HG03064 (cell line): ENCODE data around the gene USP34.

Source experiments
- ATAC-seq: cut with Tn5 transposase; IDR thresholded peaks from one replicate; pipeline ENCODE4 v1.9.1; 2021; ENCODE audit warnings: low read depth; ENCODE audit not compliant: unreplicated experiment

The USP34 gene

DNA sequence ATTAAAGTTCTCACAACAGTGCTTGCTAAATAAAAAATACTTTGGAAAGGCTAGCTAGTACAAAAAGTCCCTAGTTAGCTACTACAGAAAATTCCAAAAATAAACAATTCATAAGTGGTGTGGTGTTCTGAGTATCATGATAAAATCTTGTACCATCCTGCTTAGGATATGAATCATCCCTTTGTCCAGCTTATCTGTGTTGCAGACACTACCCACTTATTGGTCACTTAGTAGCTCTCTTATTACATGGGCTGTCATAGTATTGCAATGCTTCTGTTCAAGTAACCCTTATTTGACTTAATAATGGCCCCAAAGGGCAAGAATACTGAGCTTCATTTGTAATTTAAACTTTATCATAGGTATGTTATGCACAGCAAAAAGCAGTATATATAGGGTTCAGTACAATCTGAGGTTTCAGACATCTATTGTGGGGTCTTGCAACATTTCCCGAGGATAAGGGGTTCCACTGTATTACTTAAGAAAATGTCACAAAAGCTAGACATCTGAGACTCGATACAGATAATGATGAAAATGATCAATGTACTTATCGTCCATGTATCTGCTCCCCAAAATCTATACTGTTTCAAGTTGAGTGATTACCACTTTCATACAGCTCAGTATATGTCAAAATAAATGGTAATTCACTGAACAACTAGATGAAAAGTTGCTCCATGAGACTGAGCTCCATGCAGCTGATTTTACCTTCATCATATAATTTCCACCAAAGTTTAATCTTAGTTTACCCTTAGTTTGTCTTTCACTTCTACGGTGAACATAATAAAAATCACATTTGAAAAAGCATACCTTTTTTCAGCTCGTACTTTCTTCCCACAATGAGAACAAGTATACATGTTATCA is 215.1 kb downstream of the USP34 start:
- no peak for ATAC-seq

DNA sequence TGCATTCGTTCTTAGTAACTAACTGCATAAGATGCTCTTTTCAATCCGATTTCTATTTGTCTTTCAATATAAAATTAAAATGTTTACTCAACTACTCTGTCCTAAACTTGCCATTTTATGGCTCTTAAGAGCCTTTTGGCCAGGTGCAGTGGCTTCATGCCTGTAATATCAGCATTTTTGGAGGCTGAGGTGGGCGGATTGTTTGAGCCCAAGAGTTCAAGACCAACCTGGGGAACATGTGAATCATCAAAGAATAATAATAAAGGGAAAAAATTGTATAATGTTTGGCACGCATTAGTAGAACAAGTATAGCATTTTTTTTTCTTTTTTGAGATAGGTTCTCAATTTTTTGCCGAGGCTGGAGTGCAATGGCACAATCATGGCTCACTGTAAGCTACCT is 216.4 kb downstream of the USP34 start:
- no peak for ATAC-seq

DNA sequence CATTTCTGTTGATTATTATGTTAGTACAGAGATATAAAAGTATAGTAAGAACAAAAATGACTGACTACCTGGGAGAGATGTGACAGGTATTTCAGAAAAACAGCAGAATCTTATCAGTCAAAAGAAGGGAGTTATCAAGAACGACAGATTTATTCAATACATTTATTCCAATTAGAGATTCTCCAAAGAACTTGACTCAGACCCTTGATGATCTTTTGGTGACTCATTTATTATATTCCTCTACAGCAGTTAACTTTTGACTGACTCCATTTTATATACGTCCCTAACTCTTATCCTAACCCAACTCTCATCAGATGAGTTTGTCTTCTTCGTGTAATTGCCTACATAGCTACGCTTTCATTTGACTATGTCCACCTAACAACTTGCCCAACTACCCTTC is 217.8 kb downstream of the USP34 start:
- ATAC-seq = no peak

DNA sequence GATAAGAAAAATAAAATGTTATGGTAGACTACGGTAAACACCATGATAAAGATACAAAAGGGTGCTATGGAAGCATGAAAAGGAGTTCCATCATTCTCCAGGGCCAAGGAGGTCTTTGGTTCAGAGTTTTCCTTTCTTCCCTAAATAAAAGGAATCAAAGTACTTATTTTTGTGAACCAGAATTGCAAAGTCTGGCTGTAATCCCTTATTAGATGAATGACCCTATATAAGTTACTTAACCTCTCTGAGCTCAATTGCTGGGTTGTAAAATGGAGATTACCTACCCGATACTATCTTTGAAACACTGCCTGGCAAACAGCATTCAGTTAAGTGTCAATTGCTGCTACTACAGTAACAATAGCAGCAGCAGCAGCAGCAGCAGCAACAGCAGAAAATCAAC is 218.9 kb downstream of the USP34 start:
- no peak for ATAC-seq

DNA sequence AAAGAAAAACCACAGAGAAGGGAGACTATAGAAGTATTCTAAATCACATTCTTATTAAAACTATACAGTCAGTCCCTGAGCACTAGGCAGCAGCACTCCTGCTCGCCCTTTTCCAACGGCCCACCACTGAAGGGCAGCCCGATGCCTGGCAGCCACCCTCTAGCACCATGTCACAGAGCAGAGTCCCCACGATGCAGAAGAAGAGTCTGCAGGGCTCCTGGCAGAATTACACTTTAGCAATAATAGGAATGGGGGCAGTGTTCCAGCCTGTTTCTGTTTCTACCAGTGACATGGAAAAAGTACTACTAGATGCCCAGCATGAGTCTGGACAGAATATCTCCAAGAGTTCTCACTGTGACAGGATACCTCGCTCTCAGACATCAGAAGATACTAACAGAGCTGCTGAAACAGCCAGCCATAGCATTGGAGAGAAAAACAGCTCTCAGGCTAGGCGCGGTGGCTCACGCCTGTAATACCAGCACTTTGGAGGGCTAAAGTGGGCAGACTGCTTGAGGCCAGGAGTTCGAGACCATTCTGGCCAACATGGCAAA is 221.3 kb downstream of the USP34 start:
- ATAC-seq = no peak

DNA sequence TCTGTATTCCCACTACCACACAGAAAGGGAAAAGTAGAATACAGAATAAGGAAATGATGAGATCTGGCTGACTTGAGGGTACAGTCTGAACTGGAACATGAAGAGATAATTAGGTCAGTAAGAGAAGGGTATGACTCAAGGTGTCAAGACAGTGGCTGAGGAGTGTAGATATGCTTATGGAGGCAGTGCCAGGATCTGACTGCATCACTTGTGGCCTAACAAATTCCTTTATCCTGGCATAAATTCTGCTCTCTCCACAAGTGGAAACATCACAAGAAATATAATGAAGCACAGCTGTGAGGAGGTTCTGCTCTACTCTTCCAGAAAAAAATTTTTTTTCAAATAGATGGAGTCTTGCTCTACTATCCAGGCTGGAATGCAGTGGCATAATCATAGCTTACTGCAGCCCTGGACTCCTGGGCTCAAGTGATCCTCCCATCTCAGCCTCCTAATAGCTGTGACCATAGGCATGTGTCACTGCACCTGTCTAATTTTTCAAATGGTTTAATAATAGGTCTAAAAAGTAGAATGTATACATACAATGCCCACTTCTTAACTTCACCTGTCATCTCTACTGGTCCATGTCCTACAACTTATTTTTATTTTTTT is 223.6 kb downstream of the USP34 start:
- no peak for ATAC-seq

DNA sequence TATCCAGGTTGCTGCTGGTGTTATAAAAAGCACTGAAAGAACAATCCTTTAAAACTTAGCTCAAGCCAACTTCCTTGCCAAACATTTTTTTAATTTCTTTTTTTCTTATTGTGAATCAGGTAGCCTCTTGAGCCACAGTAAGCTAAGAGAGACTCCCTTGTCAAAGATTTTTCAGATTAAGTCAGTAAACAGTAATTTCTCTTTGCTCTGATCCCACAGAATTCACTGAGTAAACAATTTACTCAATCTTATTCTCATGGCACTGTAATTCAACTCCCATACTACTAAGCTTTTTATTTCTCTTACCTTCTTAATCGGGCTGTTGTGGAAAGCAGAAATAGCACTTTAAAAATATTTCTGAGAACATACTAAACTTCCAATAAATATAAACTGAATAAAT is 226.2 kb downstream of the USP34 start:
- no peak for ATAC-seq

DNA sequence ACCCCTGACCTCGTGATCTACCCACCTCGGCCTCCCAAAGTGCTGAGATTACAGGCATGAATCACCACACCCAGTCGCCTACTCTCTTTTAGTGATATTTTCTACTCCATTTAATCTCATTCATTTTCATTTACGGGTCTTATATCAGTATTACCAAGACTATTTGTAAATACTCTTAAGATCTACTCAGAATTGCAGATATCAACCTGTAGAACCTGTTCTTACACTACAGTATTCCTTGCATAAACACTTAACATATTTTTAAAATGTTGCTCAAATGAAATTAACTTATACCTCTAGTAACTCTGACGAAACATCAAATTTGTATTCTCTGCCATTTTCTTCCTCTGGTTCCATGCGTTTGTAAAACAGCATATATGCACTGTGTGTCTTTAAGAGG is 229.6 kb downstream of the USP34 start:
- ATAC-seq = no peak

DNA sequence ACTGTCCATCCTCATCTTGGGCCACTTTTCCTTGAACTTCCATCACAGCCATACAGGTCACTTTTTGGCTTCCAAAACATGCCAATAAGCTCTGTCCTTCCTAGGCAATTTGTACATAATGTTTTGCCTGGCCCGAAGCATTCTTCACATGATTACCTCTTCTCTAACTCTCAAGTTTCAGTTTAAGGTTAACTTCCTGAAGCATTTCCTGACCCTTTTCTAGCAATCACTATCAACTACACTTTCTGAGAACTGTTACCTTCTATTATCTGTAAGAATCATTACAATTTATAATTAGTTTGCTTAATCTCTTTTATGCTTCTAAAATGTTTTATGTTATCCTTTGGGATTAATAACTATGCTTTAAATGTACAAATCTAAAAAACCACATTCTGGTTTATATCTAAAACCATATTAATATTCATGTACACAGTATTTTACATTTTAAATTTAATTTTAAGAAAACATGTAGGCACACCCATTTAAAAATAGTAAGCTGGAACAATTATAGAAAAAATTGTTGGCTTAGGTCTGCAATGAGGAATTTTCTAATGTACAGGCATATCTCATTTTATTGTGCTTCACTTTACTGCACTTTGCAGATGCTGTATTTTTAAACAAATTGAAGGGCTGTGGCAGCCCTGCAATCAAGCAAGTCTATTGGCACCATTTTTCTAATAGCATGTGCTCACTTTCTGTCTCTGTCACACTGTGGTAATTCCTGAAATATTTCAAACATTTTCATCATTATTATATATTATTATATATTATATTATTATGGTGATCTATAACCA is 232.5 kb downstream of the USP34 start:
- no peak for ATAC-seq

DNA sequence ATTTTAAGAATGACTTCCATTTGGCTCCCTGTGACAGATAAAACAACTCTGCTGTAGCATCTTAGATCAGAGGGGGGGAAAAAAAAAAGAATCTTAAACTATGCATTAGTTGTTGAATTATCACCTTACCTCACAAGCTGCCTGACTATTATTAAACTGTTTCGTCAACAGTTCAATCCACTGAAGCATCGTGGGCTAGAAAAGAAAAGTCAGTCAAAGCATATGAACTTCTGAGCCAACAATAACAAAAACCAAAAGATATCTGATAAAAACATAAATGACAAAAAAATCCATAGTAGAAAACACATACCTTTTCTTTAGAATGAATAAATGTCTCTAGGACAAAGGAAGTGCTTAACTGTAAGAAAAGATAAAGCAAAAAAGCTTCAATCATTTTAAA is 235.2 kb downstream of the USP34 start:
- ATAC-seq = no peak

DNA sequence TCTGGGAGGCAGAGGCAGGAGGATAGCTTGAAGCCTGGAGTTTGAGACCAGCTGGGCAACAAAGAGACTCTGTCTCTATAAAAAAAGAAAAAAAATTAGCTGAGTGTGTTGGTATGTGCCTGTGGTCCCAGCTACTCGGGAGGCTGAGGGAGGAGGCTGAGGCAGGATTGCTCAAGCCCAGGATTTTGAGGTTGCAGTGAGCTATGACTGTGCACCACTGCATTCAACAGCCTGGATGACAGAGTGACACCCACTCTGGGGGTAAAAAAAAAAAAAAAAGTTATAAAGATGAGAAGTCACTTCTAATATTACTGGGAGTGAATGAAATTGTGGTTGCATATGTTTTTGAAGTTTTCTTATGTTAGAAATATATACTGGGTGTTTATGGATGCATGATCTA is 237.3 kb downstream of the USP34 start:
- no peak for ATAC-seq

DNA sequence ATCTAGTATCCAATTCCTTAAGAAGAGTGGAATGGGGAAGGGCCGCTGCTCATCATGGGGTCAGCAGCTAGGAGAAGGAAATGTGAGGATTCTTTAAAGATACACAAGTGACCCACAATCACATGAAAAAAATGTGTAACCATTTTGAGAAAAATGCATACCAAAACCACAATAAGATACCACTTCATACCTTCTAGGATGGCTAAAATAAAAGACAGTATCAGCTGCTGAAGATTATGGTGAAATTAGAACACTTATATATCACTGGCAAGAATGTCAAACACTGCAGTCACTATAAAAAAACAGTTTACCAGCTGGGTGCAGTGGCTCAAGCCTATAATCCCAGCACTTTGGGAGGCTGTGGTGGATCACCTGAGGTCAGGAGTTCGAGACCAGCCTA is 241.0 kb downstream of the USP34 start:
- no peak for ATAC-seq

DNA sequence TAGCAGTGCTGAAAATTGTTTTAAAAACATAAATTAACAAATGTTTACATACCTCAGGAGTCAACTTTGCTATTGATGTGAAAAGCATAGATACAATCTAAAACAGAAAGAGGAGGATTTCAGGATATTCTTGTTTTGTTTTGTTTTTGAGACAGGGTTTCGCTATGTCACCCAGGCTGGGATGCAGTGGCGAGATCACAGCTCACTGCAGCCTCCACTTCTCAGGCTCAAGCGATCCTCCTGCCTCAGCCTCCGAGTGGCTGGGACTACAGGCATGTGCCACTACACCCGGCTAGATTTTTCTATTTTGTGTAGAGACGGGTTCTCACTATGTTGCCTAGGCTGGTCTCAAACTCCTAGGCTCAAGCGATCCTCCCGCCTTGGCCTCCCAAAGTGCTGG is 248.3 kb downstream of the USP34 start:
- ATAC-seq = no peak

DNA sequence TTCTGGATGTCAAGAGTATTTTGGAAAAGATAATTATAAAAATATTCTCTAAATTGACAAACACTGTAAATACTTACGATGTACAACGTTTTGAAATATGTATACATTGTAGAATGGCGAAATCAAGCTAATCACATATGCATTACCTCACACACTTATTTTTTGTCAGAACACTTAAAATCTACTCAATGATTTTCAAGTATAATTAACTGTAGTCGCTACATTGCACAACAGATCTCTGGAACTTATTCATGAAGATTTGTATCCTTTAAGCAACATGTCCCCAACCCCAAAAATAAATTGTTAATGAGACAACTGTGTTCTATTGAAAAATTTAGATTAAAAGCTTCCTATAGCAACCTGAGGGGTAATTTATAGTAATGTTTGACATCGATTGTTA is 249.1 kb downstream of the USP34 start:
- no peak for ATAC-seq

DNA sequence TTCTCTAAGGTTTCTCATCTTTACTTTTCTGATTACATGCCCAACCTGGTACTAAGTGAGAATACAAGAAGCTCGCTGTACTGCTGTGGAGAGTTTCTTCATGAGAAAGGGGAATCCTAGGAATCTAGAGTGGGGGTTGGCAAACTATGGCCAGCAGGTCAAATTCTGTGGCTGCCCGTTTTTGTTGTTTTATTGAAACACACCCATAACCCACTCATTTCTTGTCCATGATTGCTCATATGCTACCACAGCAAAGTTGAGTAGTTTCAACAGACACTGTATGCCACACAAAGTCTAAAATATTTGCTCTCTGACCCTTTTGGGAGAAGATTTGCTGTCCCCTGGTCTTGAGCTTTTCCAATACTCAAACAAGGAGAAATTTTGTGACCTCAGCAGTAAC is 250.1 kb downstream of the USP34 start:
- ATAC-seq = no peak

DNA sequence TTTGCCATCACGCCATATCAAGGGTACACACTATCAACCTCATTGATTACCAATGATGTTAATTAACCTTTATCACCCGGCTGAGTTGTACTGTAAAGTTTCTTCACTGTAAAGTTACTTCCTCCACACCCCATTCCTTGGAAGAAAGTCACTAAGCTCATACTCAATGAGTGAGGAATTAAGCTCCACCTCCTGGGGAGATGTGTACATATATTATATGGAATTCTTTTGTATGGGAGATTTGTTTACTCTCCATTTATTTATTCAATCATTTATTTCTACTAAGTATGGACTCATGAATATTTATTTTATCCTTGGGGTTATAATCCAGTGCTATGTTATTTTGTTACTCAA is 252.1 kb downstream of the USP34 start:
- no peak for ATAC-seq

DNA sequence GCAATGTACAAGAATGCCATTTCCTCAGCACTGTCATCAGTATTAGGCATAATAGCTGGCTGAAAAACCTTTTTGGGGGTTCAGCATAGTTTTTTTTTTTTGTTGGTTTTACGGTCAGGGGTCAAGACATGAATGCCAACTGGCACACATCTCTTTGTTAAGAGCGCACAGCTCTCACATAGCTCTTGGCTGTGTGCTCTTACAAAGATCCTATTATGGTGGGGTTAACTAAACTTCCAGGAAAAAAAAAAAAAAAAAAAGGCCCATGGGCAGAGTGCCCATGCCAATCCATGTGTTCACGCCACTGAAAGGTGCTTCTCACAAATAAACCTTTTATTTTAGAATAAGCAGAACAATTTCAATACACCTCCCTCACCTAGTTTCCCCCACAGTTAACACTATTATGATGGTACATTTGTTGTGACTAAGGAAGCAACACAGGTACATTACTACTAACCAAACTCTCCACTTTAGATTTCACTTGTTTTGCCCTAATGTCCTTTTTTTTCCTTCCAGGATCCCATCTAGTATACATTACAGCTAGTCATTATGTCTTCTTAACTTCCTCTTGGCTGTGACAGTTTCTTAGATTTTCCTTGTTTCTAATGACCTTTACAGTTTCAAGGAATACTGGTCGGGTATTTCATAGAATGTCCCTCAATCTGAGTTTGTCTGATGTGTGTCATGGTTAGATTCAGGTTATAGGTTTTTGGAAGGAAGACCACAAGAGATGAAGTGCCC is 252.6 kb downstream of the USP34 start:
- no peak for ATAC-seq

DNA sequence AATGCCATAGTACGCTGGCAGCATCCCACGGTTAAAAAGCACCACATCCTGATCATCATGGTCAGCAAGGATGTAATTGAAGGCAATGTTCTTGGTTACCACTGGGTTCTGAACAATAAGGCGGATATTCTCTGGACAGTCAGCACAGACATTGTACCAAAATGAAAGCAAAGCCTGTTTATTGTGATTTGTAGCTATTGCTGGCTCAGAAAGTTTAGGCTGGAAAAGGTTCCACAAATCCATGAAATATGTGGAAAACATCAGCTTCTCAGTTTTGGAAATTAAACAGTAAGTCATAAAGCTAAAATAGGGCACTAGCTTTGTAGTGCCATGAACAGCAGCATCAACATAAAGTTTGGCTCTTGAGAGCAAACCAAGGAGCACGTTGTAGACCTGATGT is 256.7 kb downstream of the USP34 start:
- no peak for ATAC-seq

DNA sequence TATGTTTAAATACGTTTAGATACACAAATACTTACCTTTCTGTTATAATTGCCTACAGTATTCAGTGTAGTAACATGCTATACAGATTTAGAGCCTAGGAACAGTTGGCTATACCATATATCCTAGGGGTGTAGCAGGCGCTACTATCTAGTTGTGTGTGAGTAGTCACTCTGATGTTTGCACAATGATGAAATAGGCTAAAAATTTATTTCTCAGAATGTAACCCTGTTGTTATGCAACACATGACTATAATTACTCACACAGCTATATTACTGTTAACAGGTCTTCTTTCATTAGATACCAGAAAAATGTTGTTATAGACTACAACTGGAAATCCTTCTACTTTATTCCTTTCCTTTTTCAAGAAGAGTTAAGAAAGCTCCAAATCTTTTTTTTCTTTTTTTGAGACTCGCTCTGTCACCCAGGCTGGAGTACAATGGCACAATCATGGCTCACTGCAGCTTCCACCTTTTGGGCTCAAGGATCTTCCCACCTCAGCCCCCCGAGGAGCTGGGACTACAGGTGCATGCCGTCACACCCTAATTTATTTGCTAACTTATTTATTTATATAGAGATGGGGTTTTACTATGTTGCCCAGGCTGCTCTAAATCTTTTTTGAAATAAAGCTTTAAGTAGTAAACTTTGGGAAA is 260.4 kb downstream of the USP34 start:
- ATAC-seq = no peak

DNA sequence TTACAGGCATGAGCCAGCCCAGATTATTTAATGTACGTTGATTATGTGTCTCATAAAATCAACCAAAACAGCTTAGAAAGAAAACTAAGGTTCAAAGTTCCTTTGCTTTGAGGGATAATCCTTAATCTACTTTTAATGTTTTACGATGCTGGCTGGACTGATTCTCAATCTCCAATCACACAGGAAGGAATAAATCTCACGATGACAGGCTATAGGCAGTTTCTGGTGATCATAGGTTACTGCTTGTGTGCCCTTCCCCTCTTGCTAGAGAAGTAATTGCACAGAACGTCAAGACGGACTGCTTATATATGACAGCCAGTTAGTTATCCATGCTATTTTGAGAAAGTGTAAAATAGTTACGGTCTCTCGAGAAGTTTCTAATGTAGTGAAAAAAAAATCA is 265.8 kb downstream of the USP34 start:
- ATAC-seq = no peak
